HEK293 (cell line): ENCODE measurements around the gene TMEM86A.

Source experiments
- CTCF ChIA-PET: fragments of 350-600 bp; formaldehyde crosslinking; extraction: SDS; loops from one replicate; lab custom pipeline; 2021; ENCODE audit warnings: antibody characterized with exemption; lab: Yijun Ruan, JAX
- POLR2A ChIA-PET: fragments of 300-600 bp; formaldehyde crosslinking; extraction: SDS; loops from one replicate; lab custom pipeline; 2020; ENCODE audit warnings: antibody characterized with exemption, inconsistent platforms; lab: Yijun Ruan, JAX
- H3K27ac ChIP-seq: fragments of 200-500 bp; sonication (Bioruptor generic); 2 replicates; pipeline ENCODE4 v1.5.1; 2014; ENCODE audit warnings: low read depth, low read length, control low read depth, inconsistent platforms; ENCODE audit errors: extremely low read depth
- H3K36me3 ChIP-seq, 2 experiments: fragments of 200-500 bp in 1 of 2; sonication (Bioruptor generic) in 1 of 2; 1 replicate in 1 of 2; 2 replicates in 1 of 2; pipeline ENCODE4 v1.5.1; 2014 to 2017; ENCODE audit warnings: inconsistent platforms in 2 of 2, low read length in 2 of 2; ENCODE audit not compliant: control insufficient read depth in 2 of 2, insufficient read depth in 1 of 2
- H3K4me1 ChIP-seq: fragments of 200-500 bp; sonication (Bioruptor generic); 2 replicates; pipeline ENCODE4 v1.5.1; 2014; ENCODE audit warnings: mild to moderate bottlenecking, low read length, inconsistent platforms; ENCODE audit not compliant: control insufficient read depth, insufficient read depth
- H3K4me3 ChIP-seq: 2 replicates; pipeline ENCODE4 v1.5.1; 2011; ENCODE audit warnings: low read depth, mild to moderate bottlenecking, control low read depth, low read length, moderate library complexity
- H3K9me3 ChIP-seq: fragments of 200-500 bp; sonication (Bioruptor generic); 2 replicates; pipeline ENCODE4 v1.5.1; 2014; ENCODE audit warnings: low read depth, low read length, inconsistent platforms; ENCODE audit not compliant: control insufficient read depth, insufficient read depth
- OVOL3 ChIP-seq: fragments of 450-650 bp; formaldehyde crosslinking; IDR thresholded peaks from 2 replicates; pipeline ENCODE4 v1.5.1; 2016; ENCODE audit warnings: missing biosample characterization, missing genetic modification characterization
- REPIN1 ChIP-seq: fragments of 450-650 bp; formaldehyde crosslinking; IDR thresholded peaks from 2 replicates; pipeline ENCODE4 v1.5.1; 2017; ENCODE audit warnings: missing biosample characterization, missing genetic modification characterization, low read depth
- SETDB1 ChIP-seq: IDR thresholded peaks from one replicate; pipeline ENCODE4 v1.6.1; 2017; ENCODE audit warnings: mild to moderate bottlenecking, low read length, moderate library complexity, mixed read lengths; ENCODE audit not compliant: insufficient read length
- YY1 ChIP-seq: fragments of 450-650 bp; formaldehyde crosslinking; IDR thresholded peaks from 2 replicates; pipeline ENCODE4 v1.5.1; 2018; ENCODE audit warnings: missing biosample characterization, missing genetic modification characterization
- ZBTB1 ChIP-seq: fragments of 450-650 bp; formaldehyde crosslinking; IDR thresholded peaks from 2 replicates; pipeline ENCODE4 v1.5.1; 2016; ENCODE audit warnings: missing biosample characterization, missing genetic modification characterization
- ZFP3 ChIP-seq: fragments of 450-650 bp; formaldehyde crosslinking; IDR thresholded peaks from 2 replicates; pipeline ENCODE4 v1.5.1; 2016; ENCODE audit warnings: low read depth, missing biosample characterization, missing genetic modification characterization
- ZNF138 ChIP-seq: fragments of 450-650 bp; formaldehyde crosslinking; IDR thresholded peaks from 2 replicates; pipeline ENCODE4 v1.5.1; 2016; ENCODE audit warnings: missing biosample characterization, missing genetic modification characterization, borderline replicate concordance
- ZNF157 ChIP-seq: fragments of 450-650 bp; formaldehyde crosslinking; IDR thresholded peaks from 2 replicates; pipeline ENCODE4 v1.5.1; 2016; ENCODE audit warnings: missing biosample characterization, missing genetic modification characterization
- ZNF223 ChIP-seq: fragments of 450-650 bp; formaldehyde crosslinking; IDR thresholded peaks from 2 replicates; pipeline ENCODE4 v1.5.1; 2016; ENCODE audit warnings: missing biosample characterization, missing genetic modification characterization
- ZNF274 ChIP-seq, 2 experiments: fragments of 200-500 bp in 1 of 2; fragments of 450-650 bp in 1 of 2; sonication (Bioruptor generic) in 1 of 2; formaldehyde crosslinking in 1 of 2; IDR thresholded peaks; 2 replicates each; pipeline versions ENCODE4 v1.5.1 to v1.6.1; 2014 to 2016; ENCODE audit warnings: borderline replicate concordance in 1 of 2, inconsistent platforms in 1 of 2, low read length in 1 of 2, missing biosample characterization in 1 of 2, missing genetic modification characterization in 1 of 2
- ZNF48 ChIP-seq: fragments of 450-650 bp; formaldehyde crosslinking; IDR thresholded peaks from 2 replicates; pipeline ENCODE4 v1.5.1; 2016; ENCODE audit warnings: missing biosample characterization, missing genetic modification characterization
- ZNF530 ChIP-seq: fragments of 450-650 bp; formaldehyde crosslinking; IDR thresholded peaks from 2 replicates; pipeline ENCODE4 v1.5.1; 2016; ENCODE audit warnings: low read depth, missing biosample characterization, missing genetic modification characterization
- ZNF837 ChIP-seq: fragments of 450-650 bp; formaldehyde crosslinking; IDR thresholded peaks from 2 replicates; pipeline ENCODE4 v1.5.1; 2016; ENCODE audit warnings: missing biosample characterization, missing genetic modification characterization
- TF ChIP-seq, protein P1 (sequence below): fragments of 450-650 bp; formaldehyde crosslinking; IDR thresholded peaks from 2 replicates; pipeline ENCODE4 v1.5.1; 2016; ENCODE audit warnings: missing biosample characterization, missing genetic modification characterization
- TF ChIP-seq, protein P2 (sequence below): fragments of 450-650 bp; formaldehyde crosslinking; IDR thresholded peaks from 2 replicates; pipeline ENCODE4 v1.5.1; 2016; ENCODE audit warnings: missing biosample characterization, missing genetic modification characterization, low read depth
- TF ChIP-seq, protein P3 (sequence below): fragments of 450-650 bp; formaldehyde crosslinking; IDR thresholded peaks from 2 replicates; pipeline ENCODE4 v1.5.1; 2016; ENCODE audit warnings: missing biosample characterization, missing genetic modification characterization, borderline replicate concordance
- TF ChIP-seq, protein P4 (sequence below): fragments of 450-650 bp; formaldehyde crosslinking; IDR thresholded peaks from 2 replicates; pipeline ENCODE4 v1.5.1; 2017; ENCODE audit warnings: missing biosample characterization, missing genetic modification characterization
- TF ChIP-seq, protein P5 (sequence below): fragments of 450-650 bp; formaldehyde crosslinking; IDR thresholded peaks from 2 replicates; pipeline ENCODE4 v1.5.1; 2016; ENCODE audit warnings: missing biosample characterization, missing genetic modification characterization

TMEM86A gene

DNA sequence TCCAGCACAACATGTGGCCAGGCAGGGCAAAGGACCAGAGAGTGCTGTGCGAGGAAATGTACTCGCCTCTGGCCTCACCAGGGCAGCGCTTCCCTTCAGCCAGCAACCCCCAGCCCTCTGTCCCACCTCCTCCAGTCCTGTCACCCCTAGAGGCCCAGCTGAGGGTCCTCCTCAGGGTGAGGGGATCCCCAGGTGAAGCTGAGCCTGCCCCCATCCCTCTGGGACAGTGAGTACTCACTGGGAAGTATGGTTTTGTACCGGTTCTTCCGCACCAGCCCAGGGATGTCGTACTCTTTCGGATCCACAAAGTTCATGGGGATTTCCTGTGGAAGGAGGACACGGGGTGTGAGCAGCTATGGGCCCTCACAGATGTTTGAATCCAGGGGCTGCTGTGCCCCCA is 39.1 kb downstream of the TMEM86A start:
- ChIA-PET CTCF (interaction anchor here (0.9 to 9.7 kb wide), 4 partner anchors 8 to 38 kb away, joined by 3 to 82 read pairs (median 4); no protein-coding TSS in a partner anchor), POLR2A (no interaction called here)
- TF ChIP-seq REPIN1 (tag by site-specific recombination): no peak
- TF ChIP-seq YY1: no peak
- no peak for TF ChIP-seq ZFP3 (tag by site-specific recombination)
- TF ChIP-seq, protein P1, sequence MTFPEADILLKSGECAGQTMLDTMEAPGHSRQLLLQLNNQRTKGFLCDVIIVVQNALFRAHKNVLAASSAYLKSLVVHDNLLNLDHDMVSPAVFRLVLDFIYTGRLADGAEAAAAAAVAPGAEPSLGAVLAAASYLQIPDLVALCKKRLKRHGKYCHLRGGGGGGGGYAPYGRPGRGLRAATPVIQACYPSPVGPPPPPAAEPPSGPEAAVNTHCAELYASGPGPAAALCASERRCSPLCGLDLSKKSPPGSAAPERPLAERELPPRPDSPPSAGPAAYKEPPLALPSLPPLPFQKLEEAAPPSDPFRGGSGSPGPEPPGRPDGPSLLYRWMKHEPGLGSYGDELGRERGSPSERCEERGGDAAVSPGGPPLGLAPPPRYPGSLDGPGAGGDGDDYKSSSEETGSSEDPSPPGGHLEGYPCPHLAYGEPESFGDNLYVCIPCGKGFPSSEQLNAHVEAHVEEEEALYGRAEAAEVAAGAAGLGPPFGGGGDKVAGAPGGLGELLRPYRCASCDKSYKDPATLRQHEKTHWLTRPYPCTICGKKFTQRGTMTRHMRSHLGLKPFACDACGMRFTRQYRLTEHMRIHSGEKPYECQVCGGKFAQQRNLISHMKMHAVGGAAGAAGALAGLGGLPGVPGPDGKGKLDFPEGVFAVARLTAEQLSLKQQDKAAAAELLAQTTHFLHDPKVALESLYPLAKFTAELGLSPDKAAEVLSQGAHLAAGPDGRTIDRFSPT (tag by site-specific recombination): no peak
- TF ChIP-seq SETDB1: no peak
- TF ChIP-seq, protein P2, sequence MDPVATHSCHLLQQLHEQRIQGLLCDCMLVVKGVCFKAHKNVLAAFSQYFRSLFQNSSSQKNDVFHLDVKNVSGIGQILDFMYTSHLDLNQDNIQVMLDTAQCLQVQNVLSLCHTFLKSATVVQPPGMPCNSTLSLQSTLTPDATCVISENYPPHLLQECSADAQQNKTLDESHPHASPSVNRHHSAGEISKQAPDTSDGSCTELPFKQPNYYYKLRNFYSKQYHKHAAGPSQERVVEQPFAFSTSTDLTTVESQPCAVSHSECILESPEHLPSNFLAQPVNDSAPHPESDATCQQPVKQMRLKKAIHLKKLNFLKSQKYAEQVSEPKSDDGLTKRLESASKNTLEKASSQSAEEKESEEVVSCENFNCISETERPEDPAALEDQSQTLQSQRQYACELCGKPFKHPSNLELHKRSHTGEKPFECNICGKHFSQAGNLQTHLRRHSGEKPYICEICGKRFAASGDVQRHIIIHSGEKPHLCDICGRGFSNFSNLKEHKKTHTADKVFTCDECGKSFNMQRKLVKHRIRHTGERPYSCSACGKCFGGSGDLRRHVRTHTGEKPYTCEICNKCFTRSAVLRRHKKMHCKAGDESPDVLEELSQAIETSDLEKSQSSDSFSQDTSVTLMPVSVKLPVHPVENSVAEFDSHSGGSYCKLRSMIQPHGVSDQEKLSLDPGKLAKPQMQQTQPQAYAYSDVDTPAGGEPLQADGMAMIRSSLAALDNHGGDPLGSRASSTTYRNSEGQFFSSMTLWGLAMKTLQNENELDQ (tag by site-specific recombination): no peak
- no peak for TF ChIP-seq OVOL3
- TF ChIP-seq, protein P3, sequence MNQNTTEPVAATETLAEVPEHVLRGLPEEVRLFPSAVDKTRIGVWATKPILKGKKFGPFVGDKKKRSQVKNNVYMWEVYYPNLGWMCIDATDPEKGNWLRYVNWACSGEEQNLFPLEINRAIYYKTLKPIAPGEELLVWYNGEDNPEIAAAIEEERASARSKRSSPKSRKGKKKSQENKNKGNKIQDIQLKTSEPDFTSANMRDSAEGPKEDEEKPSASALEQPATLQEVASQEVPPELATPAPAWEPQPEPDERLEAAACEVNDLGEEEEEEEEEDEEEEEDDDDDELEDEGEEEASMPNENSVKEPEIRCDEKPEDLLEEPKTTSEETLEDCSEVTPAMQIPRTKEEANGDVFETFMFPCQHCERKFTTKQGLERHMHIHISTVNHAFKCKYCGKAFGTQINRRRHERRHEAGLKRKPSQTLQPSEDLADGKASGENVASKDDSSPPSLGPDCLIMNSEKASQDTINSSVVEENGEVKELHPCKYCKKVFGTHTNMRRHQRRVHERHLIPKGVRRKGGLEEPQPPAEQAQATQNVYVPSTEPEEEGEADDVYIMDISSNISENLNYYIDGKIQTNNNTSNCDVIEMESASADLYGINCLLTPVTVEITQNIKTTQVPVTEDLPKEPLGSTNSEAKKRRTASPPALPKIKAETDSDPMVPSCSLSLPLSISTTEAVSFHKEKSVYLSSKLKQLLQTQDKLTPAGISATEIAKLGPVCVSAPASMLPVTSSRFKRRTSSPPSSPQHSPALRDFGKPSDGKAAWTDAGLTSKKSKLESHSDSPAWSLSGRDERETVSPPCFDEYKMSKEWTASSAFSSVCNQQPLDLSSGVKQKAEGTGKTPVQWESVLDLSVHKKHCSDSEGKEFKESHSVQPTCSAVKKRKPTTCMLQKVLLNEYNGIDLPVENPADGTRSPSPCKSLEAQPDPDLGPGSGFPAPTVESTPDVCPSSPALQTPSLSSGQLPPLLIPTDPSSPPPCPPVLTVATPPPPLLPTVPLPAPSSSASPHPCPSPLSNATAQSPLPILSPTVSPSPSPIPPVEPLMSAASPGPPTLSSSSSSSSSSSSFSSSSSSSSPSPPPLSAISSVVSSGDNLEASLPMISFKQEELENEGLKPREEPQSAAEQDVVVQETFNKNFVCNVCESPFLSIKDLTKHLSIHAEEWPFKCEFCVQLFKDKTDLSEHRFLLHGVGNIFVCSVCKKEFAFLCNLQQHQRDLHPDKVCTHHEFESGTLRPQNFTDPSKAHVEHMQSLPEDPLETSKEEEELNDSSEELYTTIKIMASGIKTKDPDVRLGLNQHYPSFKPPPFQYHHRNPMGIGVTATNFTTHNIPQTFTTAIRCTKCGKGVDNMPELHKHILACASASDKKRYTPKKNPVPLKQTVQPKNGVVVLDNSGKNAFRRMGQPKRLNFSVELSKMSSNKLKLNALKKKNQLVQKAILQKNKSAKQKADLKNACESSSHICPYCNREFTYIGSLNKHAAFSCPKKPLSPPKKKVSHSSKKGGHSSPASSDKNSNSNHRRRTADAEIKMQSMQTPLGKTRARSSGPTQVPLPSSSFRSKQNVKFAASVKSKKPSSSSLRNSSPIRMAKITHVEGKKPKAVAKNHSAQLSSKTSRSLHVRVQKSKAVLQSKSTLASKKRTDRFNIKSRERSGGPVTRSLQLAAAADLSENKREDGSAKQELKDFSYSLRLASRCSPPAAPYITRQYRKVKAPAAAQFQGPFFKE (tag by site-specific recombination): no peak
- no peak overlapping the region for H3K4me3 ChIP-seq
- H3K36me3 ChIP-seq: no peaks in the 10 kb centered on the region
- H3K4me1 ChIP-seq: no peaks in the 10 kb centered on the region
- H3K27ac ChIP-seq: no peak overlapping the region
- no peaks in the 10 kb centered on the region for H3K9me3 ChIP-seq

DNA sequence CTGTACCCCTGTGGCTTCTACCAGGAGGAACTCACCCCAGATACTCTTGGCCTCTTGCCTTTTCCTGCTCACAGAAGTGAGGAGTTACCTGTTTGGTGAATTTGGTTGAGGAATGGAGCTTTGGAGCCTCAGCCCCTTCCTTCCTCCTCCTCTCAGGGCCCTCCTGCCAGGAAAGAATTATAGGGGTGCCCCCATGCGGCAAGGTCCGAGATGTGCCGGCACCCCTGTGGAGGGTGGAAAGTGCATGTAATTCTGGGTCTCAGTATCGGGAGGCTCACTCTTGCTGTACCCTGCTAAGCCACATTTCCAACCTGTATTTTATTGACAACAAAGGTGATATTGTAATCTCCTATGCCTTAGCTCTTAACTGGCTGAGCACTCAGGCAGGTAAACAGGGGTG is 41.1 kb downstream of the TMEM86A start:
- ChIA-PET POLR2A (no interaction called here), CTCF (interaction anchor here (0.7 to 9.7 kb wide), 4 partner anchors 10 to 200 kb away, joined by 3 to 82 read pairs (median 6); no protein-coding TSS in a partner anchor)
- no peak overlapping the region for H3K27ac ChIP-seq
- no peak for TF ChIP-seq OVOL3
- TF ChIP-seq, protein P4, sequence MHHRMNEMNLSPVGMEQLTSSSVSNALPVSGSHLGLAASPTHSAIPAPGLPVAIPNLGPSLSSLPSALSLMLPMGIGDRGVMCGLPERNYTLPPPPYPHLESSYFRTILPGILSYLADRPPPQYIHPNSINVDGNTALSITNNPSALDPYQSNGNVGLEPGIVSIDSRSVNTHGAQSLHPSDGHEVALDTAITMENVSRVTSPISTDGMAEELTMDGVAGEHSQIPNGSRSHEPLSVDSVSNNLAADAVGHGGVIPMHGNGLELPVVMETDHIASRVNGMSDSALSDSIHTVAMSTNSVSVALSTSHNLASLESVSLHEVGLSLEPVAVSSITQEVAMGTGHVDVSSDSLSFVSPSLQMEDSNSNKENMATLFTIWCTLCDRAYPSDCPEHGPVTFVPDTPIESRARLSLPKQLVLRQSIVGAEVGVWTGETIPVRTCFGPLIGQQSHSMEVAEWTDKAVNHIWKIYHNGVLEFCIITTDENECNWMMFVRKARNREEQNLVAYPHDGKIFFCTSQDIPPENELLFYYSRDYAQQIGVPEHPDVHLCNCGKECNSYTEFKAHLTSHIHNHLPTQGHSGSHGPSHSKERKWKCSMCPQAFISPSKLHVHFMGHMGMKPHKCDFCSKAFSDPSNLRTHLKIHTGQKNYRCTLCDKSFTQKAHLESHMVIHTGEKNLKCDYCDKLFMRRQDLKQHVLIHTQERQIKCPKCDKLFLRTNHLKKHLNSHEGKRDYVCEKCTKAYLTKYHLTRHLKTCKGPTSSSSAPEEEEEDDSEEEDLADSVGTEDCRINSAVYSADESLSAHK: no peak
- TF ChIP-seq ZNF157 (tag by site-specific recombination): no peak
- TF ChIP-seq ZNF530 (tag by site-specific recombination): no peak
- no peak for TF ChIP-seq ZNF223 (tag by site-specific recombination)
- TF ChIP-seq ZBTB1: no peak
- TF ChIP-seq, protein P5, sequence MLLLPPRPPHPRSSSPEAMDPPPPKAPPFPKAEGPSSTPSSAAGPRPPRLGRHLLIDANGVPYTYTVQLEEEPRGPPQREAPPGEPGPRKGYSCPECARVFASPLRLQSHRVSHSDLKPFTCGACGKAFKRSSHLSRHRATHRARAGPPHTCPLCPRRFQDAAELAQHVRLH (tag by site-specific recombination): no peak
- no peak for TF ChIP-seq ZNF274 (IDR thresholded peaks at IDR 0.05; ENCODE audit: low read length)
- no peak for TF ChIP-seq ZNF274 (tag by site-specific recombination; IDR thresholded peaks at IDR 0.05; ENCODE audit: borderline replicate concordance)
- no peak for TF ChIP-seq ZNF48 (tag by site-specific recombination)
- TF ChIP-seq ZNF837 (tag by site-specific recombination): no peak
- no peak for TF ChIP-seq ZNF138
- TF ChIP-seq, all 188 proteins: peak for 0
- no peak overlapping the region for H3K4me3 ChIP-seq
- H3K36me3 ChIP-seq: no peaks in the 10 kb centered on the region
- no peaks in the 10 kb centered on the region for H3K9me3 ChIP-seq
- no peaks in the 10 kb centered on the region for H3K4me1 ChIP-seq
